Colonic mucosa (tissue), 4 donors: ENCODE results near the gene CAMK1G. TPM values are rescaled to one million over a fixed set of nuclear protein-coding genes. Genes with fewer than 3 reads are reported as not detected.

Experiments used
- DNase-seq: peaks from one replicate; pipeline ENCODE4 v3.0.0-alpha.2; 2020
- H3K27ac ChIP-seq: fragments of 200-600 bp; one replicate; pipeline ENCODE4 v1.8.0; 2021
- H3K27me3 ChIP-seq: fragments of 200-600 bp; one replicate; pipeline ENCODE4 v1.8.0; 2021
- H3K36me3 ChIP-seq: fragments of 200-600 bp; one replicate; pipeline ENCODE4 v1.8.0; 2021
- H3K4me1 ChIP-seq: fragments of 200-600 bp; one replicate; pipeline ENCODE4 v1.8.0; 2021; ENCODE audit warnings: mild to moderate bottlenecking
- H3K4me3 ChIP-seq: fragments of 200-600 bp; one replicate; pipeline ENCODE4 v1.8.0; 2021
- H3K9ac ChIP-seq, 2 donors: one replicate each; pipeline ENCODE4 v1.7.0; 2013; ENCODE audit warnings: control low read depth in 2 of 2, low read depth in 2 of 2, low read length in 2 of 2
- H3K9me3 ChIP-seq: fragments of 200-600 bp; one replicate; pipeline ENCODE4 v1.8.0; 2021
- intact Hi-C: fragments of 100-400 bp; cut with DNase I; formaldehyde crosslinking; loops from one replicate; pipeline ENCODE4 v1.14.1; 2022
- total RNA-seq, 2 donors: library from RNA; stranded (reverse); fragmentation: NEBNext Ultra II Directional in 1 of 2; extraction: Animal tissue kit (Norgen Biotek cat#: 25700) in 1 of 2; gene quantifications; one replicate each; pipeline ENCODE4 v1.2.1, GENCODE V29; 2021
- TF ChIP-seq, protein P1 (sequence below): fragments of 200-600 bp; IDR thresholded peaks from one replicate; pipeline ENCODE4 v1.8.0; 2022; ENCODE audit warnings: antibody characterized with exemption, mild to moderate bottlenecking
- donor health status: healthy.
- donor health status: DM: no; HTN: no; CAD: no.
- donor health status: DM: no; HTN: no; CAD: no.

The CAMK1G gene
- total RNA-seq, 2 donors from 2014 or later: 0.21 TPM; not detected in 1

DNA sequence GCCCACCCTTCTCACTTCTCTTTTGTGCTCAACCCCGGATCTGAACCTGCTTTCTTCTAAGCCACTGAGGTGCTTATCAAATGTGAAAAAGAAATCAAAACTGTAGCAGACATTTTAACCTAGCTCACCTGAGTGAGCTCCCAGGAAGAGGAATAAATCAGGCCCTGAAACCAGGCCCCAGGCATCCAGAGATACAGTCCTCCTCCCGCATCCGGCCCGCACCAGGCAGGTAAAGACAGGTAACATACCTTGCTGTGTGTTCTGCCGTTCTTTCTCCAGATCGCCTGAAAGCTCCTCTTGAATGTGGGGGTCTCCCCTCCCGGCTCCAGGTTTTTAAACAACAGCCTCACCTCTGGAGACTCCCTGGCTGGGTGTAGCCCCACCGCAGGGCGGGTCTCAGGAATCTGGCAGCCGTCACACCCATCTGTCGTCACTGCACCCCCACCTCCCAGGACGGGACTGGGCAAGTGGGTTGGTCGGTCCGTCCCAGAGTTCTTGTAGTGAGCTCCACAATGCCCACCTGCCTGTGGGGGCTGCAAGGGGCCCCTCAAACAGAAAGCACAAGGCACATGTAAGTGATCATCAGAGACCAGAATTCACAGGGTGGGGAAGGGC, 68.7 kb downstream of the CAMK1G start, which contains the start of gene LAMB3:
TSS of gene LAMB3 (minus strand) at position 305 of the 615 bp plus-strand sequence. CDS start 1,481 bp downstream, outside the sequence.
- DNase-seq: peak; percentile 92
- no peaks in the 10 kb centered on the region for H3K36me3 ChIP-seq
- no peaks in the 10 kb centered on the region for H3K27me3 ChIP-seq
- TF ChIP-seq, protein P1, sequence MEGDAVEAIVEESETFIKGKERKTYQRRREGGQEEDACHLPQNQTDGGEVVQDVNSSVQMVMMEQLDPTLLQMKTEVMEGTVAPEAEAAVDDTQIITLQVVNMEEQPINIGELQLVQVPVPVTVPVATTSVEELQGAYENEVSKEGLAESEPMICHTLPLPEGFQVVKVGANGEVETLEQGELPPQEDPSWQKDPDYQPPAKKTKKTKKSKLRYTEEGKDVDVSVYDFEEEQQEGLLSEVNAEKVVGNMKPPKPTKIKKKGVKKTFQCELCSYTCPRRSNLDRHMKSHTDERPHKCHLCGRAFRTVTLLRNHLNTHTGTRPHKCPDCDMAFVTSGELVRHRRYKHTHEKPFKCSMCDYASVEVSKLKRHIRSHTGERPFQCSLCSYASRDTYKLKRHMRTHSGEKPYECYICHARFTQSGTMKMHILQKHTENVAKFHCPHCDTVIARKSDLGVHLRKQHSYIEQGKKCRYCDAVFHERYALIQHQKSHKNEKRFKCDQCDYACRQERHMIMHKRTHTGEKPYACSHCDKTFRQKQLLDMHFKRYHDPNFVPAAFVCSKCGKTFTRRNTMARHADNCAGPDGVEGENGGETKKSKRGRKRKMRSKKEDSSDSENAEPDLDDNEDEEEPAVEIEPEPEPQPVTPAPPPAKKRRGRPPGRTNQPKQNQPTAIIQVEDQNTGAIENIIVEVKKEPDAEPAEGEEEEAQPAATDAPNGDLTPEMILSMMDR: no peak
- H3K27ac ChIP-seq: peak within 1 kb of the TSS; percentile 89
- peaks cover 35% of the 10 kb centered on the region for H3K4me1 ChIP-seq
- intact Hi-C loops: no loop called here
- no peaks in the 10 kb centered on the region for H3K9me3 ChIP-seq
- H3K9ac ChIP-seq: peak within 1 kb of the TSS; percentile 48 to 89
- peak within 1 kb of the TSS; percentile 23 for H3K4me3 ChIP-seq

DNA sequence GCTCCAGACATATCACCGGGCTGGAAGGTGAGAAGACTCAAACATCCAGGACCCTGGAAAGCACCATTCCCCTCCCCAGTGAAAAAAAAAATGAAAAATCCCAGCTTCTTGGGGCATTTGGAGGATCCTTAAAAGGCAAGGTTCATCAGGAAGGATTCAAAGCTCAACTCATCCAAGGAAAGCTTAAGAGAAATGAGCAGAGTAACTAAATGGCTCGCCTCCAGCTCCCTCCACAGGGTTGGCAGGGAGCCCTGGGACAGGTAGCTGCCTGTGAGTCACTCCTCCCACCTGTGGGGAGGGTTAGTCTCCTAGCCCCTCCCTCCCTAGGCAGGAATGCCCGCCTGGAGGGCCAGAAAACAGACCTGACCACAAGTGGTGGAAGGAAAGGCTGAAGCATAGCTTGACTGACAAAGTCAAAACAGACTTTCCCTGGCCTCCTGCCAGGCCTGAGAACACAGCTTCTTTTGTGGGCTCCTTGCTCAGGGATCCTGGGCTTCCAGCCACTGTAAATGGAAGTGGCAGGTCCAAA, 69.4 kb downstream of the CAMK1G start:
- peak overlapping the region; percentile 23 for H3K4me3 ChIP-seq
- H3K36me3 ChIP-seq: no peaks in the 10 kb centered on the region
- peak overlapping the region; percentile 89 for H3K27ac ChIP-seq
- H3K9ac ChIP-seq: peak overlapping the region in 1 of 2 donors; percentile 89
- peaks cover 35% of the 10 kb centered on the region for H3K4me1 ChIP-seq
- DNase-seq: peak; percentile 97
- no peaks in the 10 kb centered on the region for H3K27me3 ChIP-seq
- H3K9me3 ChIP-seq: no peaks in the 10 kb centered on the region
- TF ChIP-seq, protein P1: no peak
- intact Hi-C loops: no loop called here

DNA sequence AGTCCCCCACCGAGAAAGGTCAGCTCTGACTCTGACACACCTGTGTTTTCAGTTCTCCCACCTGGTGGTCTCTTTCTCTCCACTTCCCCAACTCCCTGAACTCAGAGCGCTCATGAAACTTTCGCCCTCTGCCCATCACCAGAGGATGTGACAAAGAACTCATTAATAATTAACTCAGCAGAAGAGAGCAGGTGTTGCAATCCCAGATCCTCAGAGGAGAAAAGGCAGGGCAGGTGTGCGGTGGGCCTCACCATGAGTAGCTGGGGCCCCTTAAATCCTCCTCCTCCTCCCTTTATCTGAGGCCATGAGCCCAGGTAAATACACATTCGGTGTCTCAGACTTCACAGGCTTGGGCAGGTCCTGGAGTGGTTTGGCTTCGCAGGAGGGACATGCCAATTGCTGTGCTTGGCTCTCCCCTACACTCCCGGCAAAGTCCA, 70.4 kb downstream of the CAMK1G start:
- peaks cover 30% of the 10 kb centered on the region for H3K4me1 ChIP-seq
- peak overlapping the region; percentile 89 for H3K27ac ChIP-seq
- TF ChIP-seq, protein P1: no peak
- H3K4me3 ChIP-seq: no peak overlapping the region
- H3K36me3 ChIP-seq: no peaks in the 10 kb centered on the region
- peak overlapping the region in 1 of 2 donors; percentile 60 for H3K9ac ChIP-seq
- no peaks in the 10 kb centered on the region for H3K9me3 ChIP-seq
- intact Hi-C loops: no loop called here
- DNase-seq: peak; percentile 67
- H3K27me3 ChIP-seq: no peaks in the 10 kb centered on the region

DNA sequence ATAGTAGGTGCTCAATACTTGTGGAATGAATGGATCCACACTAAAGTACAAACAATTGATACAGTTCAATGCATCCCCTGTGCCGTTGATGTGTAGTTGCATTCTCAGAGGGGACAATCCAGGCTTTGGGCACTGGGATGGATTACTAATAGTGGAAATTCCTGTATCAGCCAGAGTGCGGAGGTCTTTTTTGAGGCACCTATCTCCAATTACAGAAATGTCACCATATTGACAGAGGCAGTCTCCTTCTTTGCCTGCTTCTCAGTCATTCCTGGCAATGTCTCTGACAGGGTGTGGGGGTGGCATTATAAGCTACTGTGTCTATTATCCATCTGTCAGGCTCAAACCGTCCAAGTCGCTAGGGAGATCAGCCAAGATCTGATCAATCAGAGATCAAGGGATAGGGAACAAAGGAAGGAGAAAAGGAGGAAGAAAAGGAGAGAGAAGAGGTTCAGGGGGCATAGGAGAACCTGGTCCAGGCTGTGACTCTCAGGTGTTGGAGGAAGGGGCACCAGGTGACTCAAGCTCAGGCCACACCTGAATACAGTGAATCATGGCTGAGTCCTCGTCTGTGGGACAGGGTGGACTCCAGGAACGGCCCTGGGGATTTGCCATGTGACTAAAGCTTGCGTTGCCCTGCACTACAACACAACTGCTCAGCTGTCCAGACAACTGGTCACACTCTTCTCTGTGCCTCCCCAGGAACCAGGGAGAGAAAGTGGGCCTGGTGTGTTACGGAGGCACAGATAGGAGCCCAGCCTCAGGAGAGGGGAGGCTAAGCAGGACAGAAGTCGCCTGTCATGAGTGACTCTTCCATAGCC, 72.1 kb downstream of the CAMK1G start:
- TF ChIP-seq, protein P1: no peak
- no peaks in the 10 kb centered on the region for H3K36me3 ChIP-seq
- no peak overlapping the region for H3K9ac ChIP-seq
- intact Hi-C loops: no loop called here
- peak; percentile 31 for DNase-seq
- H3K4me3 ChIP-seq: no peak overlapping the region
- no peaks in the 10 kb centered on the region for H3K9me3 ChIP-seq
- no peaks in the 10 kb centered on the region for H3K27me3 ChIP-seq
- no peak overlapping the region for H3K27ac ChIP-seq
- peaks cover 22% of the 10 kb centered on the region for H3K4me1 ChIP-seq

DNA sequence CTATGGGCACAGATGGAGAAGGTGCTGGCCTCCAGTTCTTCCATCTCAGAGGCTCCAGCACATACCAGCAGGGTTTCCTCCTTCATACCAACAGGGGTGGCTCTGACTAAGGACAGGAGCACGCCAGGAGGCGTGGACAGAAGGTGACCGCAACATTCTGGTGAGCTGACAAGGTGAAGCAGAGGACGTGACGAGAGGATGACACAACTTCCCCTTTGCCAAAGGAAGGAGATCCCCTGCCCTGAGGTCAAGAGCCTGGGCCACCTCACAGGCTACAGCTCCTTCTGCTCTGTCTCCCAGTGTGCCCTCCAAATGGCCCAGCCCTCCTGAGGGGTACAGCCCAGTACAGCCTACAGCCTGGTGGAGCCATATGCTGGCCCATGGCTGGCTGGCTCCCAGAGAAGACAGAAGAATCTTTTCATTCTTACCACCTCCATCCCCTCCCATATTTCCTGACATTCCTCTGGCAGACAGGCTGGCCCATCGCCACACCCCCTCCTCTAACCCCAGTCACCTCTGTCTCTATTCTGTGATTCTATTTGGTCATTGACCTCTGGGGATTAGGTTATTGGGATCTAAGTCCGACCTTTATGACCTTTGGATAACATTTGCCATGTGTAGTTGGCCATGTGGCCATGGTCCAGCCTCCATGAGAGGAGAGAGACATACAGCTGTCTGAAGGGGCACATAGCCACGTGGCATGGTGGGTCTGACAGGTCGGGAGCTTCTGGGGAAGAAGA, 73.8 kb downstream of the CAMK1G start:
- no peaks in the 10 kb centered on the region for H3K36me3 ChIP-seq
- DNase-seq: no peak
- H3K9me3 ChIP-seq: no peaks in the 10 kb centered on the region
- TF ChIP-seq, protein P1: no peak
- H3K9ac ChIP-seq: no peak overlapping the region
- no peaks in the 10 kb centered on the region for H3K27me3 ChIP-seq
- no peak overlapping the region for H3K27ac ChIP-seq
- intact Hi-C loops: no loop called here
- no peak overlapping the region for H3K4me3 ChIP-seq
- H3K4me1 ChIP-seq: peaks cover 20% of the 10 kb centered on the region
